SH-SY5Y (cell line): ENCODE data around the gene MYO1B.

Source experiments
- GATA2 ChIP-seq: IDR thresholded peaks from 2 replicates; pipeline ENCODE4 v1.6.1; 2011; ENCODE audit warnings: mild to moderate bottlenecking, low read depth, low read length
- GATA3 ChIP-seq: IDR thresholded peaks from 2 replicates; pipeline ENCODE4 v1.6.1; 2011; ENCODE audit warnings: low read depth, mild to moderate bottlenecking, low read length, moderate library complexity

The MYO1B gene

DNA sequence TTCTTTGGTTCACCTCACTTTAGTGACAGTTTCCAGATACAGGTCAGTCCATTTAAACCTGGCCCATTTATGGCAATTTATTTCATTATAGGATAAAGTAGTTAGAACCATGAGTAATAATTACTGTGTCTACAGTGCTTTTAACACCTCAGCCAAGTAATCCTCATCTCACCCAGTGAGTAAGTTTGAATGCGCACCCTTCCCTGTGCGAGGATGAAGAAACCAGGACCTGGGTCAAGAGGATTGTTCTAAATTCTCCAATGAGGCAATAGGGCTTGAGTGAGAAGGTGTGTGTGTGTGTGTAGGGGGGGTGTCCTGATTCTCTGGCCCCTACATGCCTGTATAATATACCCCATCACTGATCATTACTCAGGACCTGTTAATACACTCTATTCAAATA is 854 bp upstream of the MYO1B start:
- TF ChIP-seq GATA2 = no peak

DNA sequence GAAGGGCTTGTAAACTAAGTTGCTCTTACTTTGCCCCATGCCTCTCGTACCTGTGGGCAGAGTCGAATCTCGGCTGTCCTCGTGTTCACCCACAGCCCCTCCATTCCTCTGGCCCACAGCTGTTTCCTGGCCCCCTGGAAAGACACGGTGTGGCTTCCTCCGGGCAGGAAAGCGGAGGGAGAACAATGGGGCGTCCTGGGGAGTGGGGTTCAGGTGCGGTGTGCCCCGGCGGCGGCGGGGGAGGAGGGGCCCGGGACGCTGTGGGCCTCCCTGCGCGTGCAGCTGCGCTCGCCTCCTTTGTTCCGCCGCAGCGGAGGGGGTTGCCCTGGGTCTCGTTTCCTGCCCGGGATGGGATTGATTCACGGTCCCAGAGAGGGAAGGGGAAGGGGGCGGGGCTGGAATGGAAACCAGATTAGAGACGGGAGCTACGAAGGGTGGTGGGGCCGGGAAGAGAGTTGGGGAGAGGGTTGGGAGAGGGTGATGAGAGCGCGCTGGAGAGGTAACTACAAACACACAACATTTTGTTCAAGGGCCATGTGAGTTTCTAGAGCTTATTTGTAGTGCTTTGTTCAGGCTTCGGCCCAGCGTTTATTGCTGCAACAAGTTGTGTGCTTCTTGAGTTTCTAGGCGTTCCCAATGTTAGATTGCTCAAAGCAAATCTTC is 796 bp downstream of the MYO1B start:
- TF ChIP-seq GATA3 = no peak
- TF ChIP-seq GATA2 = no peak

DNA sequence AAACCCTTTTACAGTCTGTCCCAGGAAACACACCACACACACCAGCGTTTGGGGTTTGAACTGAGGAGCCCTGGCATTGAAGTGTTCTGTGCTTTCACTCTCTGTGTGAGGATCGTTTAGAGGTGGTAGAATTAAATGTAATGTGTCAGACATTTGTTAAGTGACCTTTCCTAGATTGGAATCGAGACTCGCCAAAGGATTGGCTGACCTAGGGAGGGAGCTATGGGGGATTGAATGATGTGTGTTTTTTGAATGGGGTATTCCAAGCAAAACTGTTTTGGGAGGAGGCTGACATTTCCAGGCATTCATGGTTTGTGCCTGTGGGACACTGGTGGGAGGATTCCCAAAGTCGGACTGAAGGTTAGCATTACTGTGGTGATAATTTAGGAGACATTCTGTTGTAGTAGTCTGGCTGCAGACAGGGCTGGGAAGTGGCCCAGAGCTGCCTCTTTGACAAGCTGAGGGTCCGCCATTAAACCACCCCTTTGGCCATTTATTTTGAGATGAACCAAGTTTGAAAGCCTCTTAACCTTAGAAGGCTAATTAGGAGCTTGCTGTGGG is 1.7 kb downstream of the MYO1B start:
- no peak for TF ChIP-seq GATA2
- TF ChIP-seq GATA3 = no peak

DNA sequence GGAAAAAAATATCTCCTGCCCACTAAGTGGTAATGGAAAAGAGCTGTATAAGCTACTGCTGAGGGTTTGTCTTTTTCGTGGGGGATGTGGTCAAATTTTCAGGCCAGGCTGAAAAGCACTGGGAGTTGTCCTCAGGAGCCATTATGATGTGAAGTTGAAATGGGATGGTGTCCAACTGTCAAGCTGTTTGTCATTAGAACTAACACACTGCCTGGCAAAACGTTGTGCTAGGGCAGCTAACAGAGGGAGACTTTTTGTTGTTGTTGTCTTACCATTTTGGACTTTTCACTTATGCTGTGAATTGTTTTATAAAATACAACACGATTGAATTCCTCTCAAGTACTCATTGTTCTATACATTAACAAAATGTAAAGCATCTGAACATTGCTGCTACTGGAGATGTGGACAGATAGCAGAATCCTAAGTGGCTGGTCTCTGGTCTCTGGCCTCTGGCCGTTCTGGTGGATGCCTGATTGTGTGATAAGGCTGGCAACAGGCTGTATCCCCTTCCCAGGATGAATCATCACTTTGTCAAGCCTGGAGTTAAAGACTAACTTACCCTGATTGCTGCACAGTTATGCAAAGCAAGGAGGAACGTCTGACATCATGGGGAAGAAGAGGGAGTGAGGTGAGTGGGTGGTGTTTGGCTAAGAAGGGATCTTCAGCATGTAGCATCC is 2.3 kb downstream of the MYO1B start:
- TF ChIP-seq GATA3 (peak; percentile 100), GATA2 (peak; percentile 100)

DNA sequence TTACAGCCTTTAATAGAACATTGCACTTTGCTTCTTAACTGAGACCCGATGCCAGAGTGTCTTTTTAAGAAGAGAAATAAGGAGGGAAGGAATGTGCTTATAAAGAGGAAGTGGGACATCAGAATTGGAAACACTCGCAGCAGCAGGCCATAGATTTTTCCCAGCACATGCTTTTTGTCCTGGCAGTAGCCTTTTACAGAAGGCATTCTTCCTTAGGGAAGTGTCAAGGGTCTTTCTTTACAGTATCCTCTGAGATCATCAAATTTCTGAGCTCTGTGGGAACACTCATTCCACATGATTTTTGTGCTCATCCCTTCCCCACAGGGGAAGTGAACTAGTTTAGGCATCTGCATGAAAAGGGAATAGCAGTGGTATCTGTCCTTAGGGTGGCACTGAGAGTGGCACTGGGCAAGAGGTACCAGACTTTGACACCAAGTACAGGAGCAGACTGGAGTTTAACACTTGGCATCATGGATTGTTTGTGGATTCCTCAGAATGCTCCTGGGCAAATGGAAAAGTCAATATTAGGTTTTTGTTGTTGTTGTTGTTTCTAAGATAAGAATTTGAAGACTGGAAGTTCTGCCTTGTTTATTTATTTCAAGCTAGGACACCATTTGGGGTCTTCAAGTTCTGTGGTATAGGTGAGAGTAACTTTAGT is 4.1 kb downstream of the MYO1B start:
- TF ChIP-seq GATA3 = no peak
- TF ChIP-seq GATA2 = no peak

DNA sequence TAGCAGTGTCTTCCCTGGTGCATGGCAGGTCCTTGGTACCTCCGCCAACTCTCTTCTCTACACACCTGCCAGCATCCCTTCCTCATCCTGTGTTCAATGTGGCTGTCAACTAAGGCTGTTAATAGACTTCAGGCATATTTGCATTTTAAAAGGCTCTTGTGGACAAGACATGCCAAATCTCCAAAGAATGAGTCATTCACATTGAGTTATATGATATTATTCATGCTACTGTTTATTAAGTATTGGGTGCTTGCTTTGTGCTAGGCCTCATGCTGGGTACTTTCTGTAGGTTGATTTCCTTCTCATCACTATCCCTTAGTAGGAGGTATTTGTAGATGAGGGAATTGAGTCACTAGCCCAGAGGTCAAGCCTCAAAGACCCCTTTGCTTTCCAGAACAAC is 5.2 kb downstream of the MYO1B start:
- TF ChIP-seq GATA2 (no peak), GATA3 (no peak)

DNA sequence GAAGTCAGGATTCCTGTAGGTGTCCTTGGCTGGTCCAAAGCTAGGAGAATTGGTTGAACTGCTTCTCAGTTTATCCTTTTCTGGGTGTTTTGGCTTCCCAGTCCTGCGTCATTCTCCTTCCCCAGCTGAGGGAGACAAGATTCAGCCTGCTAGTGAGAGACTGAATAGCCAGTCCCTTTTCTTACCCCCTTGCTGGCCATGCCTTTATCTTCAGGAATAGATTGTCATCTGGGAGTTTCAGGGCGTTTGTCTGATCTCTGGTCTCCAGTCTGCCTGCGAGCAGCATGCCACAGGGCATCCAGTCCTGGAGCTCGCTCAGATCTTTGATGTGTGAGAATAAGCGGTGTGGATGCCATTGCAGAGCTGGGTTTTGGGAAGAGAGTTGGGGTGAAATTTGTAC is 5.8 kb downstream of the MYO1B start:
- TF ChIP-seq GATA2 = peak; percentile 67
- TF ChIP-seq GATA3 = 0 out of 2 replicates have a peak, but pooled peaks have one; percentile 17

DNA sequence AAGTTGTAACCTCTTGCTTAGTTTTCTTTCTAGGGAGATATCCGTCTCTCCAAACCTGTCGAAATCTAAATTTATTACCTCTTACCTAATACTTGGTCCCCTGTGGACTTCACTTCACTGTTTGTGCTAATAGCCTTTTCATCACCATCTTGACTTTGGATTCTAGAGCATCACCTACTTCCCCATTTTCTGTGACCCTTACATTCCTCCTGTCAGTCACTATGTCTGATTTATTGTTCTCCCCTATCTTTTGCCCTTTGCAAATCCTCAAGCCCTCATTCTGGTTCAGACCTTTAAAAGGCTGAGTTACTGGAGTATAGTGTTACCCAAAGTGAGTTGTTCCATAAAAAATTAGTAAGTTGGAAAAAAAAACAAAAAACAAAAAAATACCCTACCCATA is 7.5 kb downstream of the MYO1B start:
- TF ChIP-seq GATA3 (no peak), GATA2 (no peak)

DNA sequence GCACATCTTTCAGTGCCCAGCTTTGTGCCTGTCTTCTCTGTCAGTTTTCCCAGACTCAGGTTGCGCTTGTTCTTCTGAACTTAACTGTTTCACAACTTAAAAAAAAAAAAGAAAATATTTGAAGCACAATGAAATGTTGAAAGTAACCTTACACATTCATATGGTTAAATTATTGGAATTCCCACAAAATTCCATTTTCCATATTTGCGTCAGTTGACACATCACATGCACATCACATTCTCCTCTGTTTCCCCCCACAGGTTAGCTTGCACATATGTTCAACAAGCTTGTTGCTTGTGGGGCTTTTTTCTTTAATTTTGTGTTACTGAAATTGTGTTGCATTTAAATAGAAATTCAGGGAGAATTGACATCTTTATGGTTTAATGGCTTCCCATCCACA is 8.3 kb downstream of the MYO1B start:
- TF ChIP-seq GATA3 (no peak), GATA2 (no peak)

DNA sequence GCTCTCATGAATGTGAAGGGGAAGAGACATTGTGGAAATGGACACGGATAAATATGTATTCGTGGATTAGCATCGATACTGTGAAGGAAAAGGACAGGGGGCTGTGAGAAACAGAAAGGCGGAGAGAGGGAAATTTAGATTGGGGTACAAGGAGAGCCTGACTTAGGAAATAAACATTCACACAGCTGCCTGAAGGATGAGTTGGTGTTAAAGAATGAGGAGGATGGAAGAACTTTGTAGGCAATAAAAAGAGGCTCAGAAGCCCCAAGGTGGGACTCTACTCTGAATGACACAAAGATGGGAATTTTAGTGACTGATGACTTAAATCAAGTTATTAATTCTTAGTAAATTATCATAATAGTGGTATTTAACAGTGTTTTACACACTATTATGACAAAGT is 10.1 kb downstream of the MYO1B start:
- TF ChIP-seq GATA2 = no peak
- TF ChIP-seq GATA3 = no peak

DNA sequence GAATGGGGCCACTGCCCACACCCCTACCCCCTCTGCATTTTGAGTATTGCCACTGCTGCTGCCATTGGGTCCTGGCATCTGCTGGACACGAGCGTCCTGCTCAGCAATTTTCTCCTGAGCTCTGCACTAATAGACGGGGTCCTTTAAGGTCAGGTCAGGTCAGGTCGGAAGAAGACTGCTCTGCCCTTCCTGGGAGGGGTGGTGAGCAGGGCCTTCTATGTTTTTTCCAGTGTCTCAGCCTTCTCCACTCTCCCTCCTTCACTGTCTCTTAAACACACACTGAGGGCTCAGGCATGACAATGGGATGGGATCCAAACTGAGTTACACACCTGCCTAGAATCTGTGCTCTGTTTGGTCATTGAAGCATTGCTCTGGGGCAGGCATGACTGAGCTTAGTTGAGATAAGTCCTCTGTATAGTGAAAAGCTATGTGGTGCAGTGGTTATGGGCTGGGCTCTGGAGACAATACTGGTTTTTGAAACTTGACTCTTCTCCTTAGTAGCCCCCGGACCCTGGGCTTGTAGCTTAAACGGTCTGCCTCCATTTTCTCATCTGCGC is 10.6 kb downstream of the MYO1B start:
- TF ChIP-seq GATA3 (no peak), GATA2 (no peak)

DNA sequence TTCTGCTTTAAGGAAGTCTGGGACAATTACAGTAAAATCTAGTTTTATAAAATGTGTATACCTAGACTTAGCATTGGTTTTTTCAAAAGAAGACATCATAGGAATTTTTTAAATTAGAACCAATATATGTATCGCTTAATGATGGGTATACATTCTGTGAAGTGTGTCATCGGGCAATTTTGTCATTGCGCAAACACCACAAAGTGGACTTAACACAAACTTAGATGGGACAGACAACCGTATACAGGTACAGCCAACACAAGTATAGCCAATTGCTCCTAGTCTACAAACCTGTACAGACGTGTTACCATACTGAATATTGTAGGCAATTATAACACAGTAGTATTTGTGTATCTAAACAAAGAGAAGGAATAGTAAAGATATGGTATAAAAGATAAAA is 12.7 kb downstream of the MYO1B start:
- TF ChIP-seq GATA2 = no peak
- no peak for TF ChIP-seq GATA3

DNA sequence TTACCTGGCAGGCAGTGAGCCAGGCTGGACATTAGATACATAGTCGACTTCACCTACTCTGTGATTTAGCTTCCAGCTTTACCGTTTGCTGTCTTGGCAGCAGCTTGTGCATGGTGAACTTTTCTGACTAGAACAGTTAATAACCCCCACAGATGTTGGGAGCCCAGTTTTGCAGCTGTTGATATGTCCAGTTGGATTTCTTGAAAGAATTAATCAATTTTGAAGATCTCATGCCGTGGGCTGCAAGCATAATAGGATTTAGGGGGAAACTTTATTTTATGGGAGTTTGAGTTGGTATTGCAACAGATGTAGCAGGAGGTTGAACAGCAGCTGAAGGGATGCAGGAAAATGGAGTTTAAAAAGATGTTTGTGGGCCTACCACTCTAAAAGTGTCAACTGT is 13.8 kb downstream of the MYO1B start:
- no peak for TF ChIP-seq GATA3
- no peak for TF ChIP-seq GATA2

DNA sequence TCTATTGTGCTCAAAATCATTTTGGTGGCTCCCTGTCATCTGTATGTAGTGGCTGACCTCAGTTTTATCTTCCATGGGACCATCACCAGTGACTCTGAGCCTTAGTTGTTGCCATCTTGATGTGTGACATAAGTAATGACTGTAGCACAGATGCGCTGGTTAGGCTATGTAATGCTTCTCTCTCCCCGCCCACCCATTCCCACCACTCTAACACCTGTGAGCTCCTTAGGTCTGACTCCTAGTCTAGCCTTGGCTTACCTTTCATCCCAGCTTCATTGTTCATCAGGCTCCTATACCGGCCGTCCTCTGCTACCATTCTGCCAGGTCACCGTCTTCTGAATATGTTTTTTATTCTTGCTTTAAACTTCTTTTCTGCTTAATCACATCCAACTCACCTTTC is 17.2 kb downstream of the MYO1B start:
- TF ChIP-seq GATA3 = no peak
- no peak for TF ChIP-seq GATA2

DNA sequence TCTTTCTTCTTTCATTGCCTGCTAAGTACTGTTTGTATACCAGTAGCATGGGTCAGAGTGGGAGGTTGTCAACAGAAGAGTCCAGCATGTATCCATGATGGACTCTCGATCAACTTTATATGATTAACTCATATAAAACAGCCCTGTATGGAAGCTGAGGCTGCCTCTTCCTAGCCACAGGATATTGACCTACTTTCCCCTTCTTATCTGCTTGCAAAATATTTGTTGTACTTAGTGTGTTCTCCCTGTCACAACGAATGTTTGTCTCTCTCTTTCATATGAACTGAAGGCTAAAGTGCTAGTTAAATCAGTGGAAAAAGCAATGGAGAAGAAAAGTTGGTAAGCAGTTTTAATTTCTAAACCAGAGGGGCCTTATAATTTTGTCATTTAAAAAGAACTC is 17.8 kb downstream of the MYO1B start:
- TF ChIP-seq GATA2 (no peak), GATA3 (no peak)
